ENCODE measurements around the gene KIAA1191.

Gene KIAA1191

GRCh38 chr5:176396330-176396729 is 34.8 kb upstream of the KIAA1191 start:
- ATAC-seq (replicated peaks) (no peak), DNase-seq (no peak)
- no peaks in the 10 kb centered on the region for H3K27me3 Mint-ChIP-seq
- no peaks in the 10 kb centered on the region for H3K9me3 Mint-ChIP-seq
- peaks cover 4 to 9% of the 10 kb centered on the region in 2 donors for H3K4me1 Mint-ChIP-seq
- H3K4me3 Mint-ChIP-seq = no peak overlapping the region
- no peak overlapping the region for H3K27ac Mint-ChIP-seq
- peaks cover 24 to 57% of the 10 kb centered on the region in 2 donors for H3K36me3 Mint-ChIP-seq

DNA sequence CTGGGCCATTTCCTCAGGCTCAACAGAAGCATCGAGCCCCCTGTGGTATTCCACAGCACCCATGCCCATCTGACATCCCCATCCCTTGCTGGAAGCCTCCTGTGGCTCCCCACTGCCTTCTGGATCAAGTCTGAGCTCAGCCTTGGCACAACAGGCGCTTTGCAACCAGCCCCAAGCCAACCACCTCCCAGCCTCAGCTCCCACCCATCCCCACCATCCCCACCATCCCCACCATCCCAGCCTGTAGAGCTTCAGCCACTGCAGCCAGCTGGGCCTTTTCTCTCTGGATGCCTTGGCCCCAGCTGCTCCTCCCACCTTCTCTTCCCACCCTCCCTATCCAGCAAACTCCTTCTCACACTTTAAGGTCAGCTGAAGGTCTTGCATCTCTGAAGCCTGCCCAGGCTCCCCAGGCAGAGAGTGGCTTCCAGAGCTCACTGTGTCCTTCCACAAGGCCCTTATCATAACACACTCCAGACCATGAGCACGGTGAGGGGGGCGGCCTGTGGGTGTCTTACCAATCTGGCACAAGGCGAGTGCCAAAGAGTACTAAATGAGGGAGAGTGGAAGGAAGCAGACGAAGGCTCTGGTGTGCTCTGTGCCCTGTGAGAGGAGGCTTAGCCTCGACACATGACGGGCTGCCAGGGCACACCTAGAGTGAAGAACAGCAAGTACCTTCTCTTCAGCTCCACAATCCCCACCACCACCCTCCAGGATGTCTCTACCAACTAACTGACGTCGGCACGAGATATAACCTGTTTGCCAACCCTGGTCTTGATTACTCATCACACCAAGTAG is 33.5 kb upstream of the KIAA1191 start:
- peaks cover 0 to 13% of the 10 kb centered on the region in 2 donors for H3K4me1 Mint-ChIP-seq
- H3K27me3 Mint-ChIP-seq = no peaks in the 10 kb centered on the region
- no peak for ATAC-seq (replicated peaks)
- H3K36me3 Mint-ChIP-seq = peaks cover 30 to 60% of the 10 kb centered on the region in 2 donors
- no peak for DNase-seq
- no peaks in the 10 kb centered on the region for H3K9me3 Mint-ChIP-seq
- H3K27ac Mint-ChIP-seq = peak overlapping the region; percentile 31
- H3K4me3 Mint-ChIP-seq = no peak overlapping the region

DNA sequence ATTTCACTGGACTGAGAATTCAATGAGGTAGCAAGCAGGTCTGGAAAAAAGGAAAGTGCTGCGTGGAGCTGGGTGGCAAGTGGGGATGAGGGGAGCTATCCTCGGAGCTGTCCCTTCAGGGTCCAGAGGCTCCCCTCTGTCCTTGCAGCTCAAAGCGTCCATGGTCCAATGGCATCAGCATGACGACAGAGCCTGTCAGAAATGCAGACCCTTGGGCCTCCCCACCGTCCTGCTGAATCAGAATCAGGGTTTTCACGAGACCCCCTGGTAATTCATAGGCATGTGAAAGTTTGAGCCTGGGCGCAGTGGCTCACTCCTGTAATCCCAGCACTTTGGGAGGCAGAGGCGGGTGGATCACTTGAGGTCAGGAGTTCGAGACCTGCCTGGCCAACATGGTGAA is 32.5 kb upstream of the KIAA1191 start:
- H3K9me3 Mint-ChIP-seq = no peaks in the 10 kb centered on the region
- H3K4me3 Mint-ChIP-seq = no peak overlapping the region
- H3K27me3 Mint-ChIP-seq = no peaks in the 10 kb centered on the region
- ATAC-seq (replicated peaks) = no peak
- DNase-seq = no peak
- peaks cover 2 to 18% of the 10 kb centered on the region in 2 donors for H3K4me1 Mint-ChIP-seq
- no peak overlapping the region for H3K27ac Mint-ChIP-seq
- H3K36me3 Mint-ChIP-seq = peaks cover 30 to 62% of the 10 kb centered on the region in 2 donors

GRCh38 chr5:176392526-176392925 is 31.0 kb upstream of the KIAA1191 start:
- Mint-ChIP-seq H3K27ac (peak overlapping the region; percentile 67), H3K27me3 (no peaks in the 10 kb centered on the region), H3K36me3 (peaks cover 35 to 62% of the 10 kb centered on the region in 2 donors), H3K9me3 (no peaks in the 10 kb centered on the region), H3K4me3 (no peak overlapping the region), H3K4me1 (peaks cover 4 to 25% of the 10 kb centered on the region in 2 donors)
- ATAC-seq (replicated peaks) = no peak
- DNase-seq = no peak

DNA sequence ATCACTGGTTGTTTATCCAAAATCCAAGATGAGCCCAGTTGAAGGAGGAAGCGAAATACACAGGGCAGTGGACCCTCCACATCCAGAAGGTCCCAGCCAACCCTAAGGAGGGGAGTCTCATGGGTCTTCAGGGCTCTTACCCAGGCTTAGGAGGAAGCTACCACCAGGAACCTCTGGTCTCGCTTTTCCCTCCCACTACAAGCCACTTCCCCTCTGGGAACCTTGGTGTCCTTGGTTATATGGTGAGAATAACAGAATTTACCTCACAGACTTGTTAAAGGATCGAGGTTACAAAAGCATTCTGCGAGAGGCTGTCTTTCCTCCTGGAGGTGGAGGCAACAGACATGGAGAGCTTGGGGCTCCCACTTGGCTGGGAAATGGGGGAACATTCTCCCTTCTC is 30.4 kb upstream of the KIAA1191 start:
- no peak overlapping the region for H3K4me3 Mint-ChIP-seq
- H3K36me3 Mint-ChIP-seq = peaks cover 36 to 66% of the 10 kb centered on the region in 2 donors
- H3K27ac Mint-ChIP-seq = peak overlapping the region; percentile 67
- no peaks in the 10 kb centered on the region for H3K9me3 Mint-ChIP-seq
- H3K27me3 Mint-ChIP-seq = no peaks in the 10 kb centered on the region
- ATAC-seq (replicated peaks) (no peak), DNase-seq (no peak)
- H3K4me1 Mint-ChIP-seq = peaks cover 8 to 30% of the 10 kb centered on the region in 2 donors

- DNase-seq (no peak), ATAC-seq (replicated peaks) (no peak)
- peaks cover 35 to 66% of the 10 kb centered on the region in 2 donors for H3K36me3 Mint-ChIP-seq
- peaks cover 13 to 35% of the 10 kb centered on the region in 2 donors for H3K4me1 Mint-ChIP-seq
- H3K27ac Mint-ChIP-seq = peak overlapping the region; percentile 71
- H3K4me3 Mint-ChIP-seq = no peak overlapping the region
- no peaks in the 10 kb centered on the region for H3K27me3 Mint-ChIP-seq
- H3K9me3 Mint-ChIP-seq = no peaks in the 10 kb centered on the region
Measured at GRCh38 chr5:176391479-176391878, 29.9 kb upstream of the KIAA1191 start.

DNA sequence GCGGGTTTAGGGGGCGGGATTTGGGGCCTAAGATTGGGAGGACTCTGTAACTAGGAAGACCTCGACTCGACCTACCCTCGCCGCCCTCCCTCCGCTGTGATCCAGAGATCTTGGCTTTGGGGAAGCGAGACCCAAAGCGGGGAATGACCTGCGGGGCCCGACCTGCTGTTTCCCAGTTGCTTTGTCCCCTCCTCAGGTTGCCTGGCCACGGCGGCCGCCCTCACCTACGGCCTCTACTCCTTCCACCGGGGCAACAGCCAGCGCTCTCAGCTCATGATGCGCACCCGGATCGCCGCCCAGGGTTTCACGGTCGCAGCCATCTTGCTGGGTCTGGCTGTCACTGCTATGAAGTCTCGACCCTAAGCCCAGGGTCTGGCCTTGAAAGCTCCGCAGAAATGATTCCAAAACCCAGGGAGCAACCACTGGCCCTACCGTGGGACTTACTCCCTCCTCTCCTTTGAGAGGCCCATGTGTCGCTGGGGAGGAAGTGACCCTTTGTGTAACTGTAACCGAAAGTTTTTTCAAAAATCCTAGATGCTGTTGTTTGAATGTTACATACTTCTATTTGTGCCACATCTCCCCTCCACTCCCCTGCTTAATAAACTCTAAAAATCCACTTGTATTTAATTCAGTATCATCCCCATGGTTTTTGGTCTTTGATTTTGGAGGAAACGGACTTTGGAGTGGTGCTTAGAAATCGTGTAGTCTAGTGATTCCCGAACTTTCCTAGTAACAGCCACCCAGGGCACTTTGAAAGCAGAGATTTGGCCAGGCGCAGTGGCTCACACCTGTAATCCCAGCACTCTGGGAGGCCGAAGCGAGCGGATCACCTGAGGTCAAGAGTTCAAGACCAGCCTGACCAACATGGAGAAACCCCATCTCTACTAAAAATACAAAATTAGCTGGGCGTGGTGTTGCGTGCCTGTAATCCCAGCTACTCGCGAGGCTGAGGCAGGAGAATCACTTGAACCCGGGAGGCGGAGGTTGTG is 27.9 kb upstream of the KIAA1191 start:
- ATAC-seq (replicated peaks) (peak; percentile 53), DNase-seq (no peak)
- no peaks in the 10 kb centered on the region for H3K27me3 Mint-ChIP-seq
- H3K4me1 Mint-ChIP-seq = peaks cover 22 to 53% of the 10 kb centered on the region in 2 donors
- H3K36me3 Mint-ChIP-seq = peaks cover 40 to 65% of the 10 kb centered on the region in 2 donors
- peak overlapping the region; percentile 98 to 100 for H3K4me3 Mint-ChIP-seq
- no peaks in the 10 kb centered on the region for H3K9me3 Mint-ChIP-seq
- peak overlapping the region; percentile 99 for H3K27ac Mint-ChIP-seq

DNA sequence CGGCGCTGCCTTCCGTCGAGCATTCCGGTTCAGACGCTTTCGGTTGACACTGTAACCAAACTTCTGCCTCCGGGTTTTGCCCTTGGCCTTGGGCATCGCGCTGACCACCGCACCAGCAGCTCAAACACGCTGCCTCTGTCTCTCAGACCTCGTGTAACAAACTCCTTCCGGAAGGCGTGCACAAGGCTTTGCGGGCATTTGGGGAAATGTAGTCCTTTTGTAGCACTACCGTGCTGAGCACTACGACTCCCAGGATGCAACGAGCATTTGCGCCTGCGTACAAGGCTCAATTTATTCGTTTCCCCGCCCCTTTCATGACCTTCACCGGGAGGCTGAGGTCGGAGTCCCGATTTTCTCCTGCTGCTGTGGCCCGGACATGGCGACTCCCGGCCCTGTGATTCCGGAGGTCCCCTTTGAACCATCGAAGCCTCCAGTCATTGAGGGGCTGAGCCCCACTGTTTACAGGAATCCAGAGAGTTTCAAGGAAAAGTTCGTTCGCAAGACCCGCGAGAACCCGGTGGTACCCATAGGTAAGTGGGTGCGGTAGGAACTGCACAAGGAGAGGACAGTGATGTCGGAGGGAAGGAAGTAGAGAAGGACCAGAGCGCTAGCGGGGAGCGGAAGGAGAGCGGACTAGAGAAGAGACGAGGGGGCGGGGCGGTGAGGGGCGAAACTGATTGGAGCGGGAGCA is 27.0 kb upstream of the KIAA1191 start, which contains the start of the genes HIGD2A and NOP16:
TSS of gene HIGD2A (plus strand) at position 308 of the 691 bp plus-strand sequence. CDS start at position 377, 69 bp downstream.
TSS of gene NOP16 (minus strand) at position 155 of the 691 bp plus-strand sequence. CDS start at position 96, 59 bp downstream.
- peak; percentile 96 for DNase-seq
- H3K27me3 Mint-ChIP-seq = no peaks in the 10 kb centered on the region
- H3K9me3 Mint-ChIP-seq = no peaks in the 10 kb centered on the region
- H3K4me3 Mint-ChIP-seq = peak within 1 kb of the TSS; percentile 98 to 100
- peaks cover 22 to 53% of the 10 kb centered on the region in 2 donors for H3K4me1 Mint-ChIP-seq
- peaks cover 43 to 72% of the 10 kb centered on the region in 2 donors for H3K36me3 Mint-ChIP-seq
- peak; percentile 90 to 91 for ATAC-seq (replicated peaks)
- H3K27ac Mint-ChIP-seq = peak within 1 kb of the TSS; percentile 99

DNA sequence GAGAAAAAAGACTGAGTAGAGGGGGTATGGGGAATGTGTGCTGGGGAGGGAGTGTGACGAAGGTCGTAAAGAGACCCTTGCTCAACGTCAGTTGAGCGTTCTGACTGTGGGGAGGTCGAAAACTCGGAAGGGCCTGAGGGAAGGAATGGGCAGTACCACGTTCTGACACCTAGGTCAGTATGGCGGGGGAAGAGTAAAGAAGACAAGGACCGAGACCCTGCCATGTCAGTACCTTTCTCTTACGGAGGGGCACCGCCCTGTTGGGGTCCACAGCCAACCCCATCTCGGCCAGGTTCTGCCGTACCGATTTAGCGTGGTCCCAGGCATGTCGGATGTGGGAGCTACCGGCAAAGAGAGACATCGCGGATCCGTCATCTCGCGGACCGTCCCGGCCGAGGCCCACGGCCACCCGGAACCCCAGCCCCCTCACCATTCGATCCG is 26.5 kb upstream of the KIAA1191 start:
- peak overlapping the region; percentile 99 for H3K27ac Mint-ChIP-seq
- peaks cover 22 to 53% of the 10 kb centered on the region in 2 donors for H3K4me1 Mint-ChIP-seq
- no peaks in the 10 kb centered on the region for H3K27me3 Mint-ChIP-seq
- peak overlapping the region; percentile 98 to 100 for H3K4me3 Mint-ChIP-seq
- H3K9me3 Mint-ChIP-seq = no peaks in the 10 kb centered on the region
- ATAC-seq (replicated peaks) (no peak), DNase-seq (no peak)
- H3K36me3 Mint-ChIP-seq = peaks cover 44 to 75% of the 10 kb centered on the region in 2 donors

DNA sequence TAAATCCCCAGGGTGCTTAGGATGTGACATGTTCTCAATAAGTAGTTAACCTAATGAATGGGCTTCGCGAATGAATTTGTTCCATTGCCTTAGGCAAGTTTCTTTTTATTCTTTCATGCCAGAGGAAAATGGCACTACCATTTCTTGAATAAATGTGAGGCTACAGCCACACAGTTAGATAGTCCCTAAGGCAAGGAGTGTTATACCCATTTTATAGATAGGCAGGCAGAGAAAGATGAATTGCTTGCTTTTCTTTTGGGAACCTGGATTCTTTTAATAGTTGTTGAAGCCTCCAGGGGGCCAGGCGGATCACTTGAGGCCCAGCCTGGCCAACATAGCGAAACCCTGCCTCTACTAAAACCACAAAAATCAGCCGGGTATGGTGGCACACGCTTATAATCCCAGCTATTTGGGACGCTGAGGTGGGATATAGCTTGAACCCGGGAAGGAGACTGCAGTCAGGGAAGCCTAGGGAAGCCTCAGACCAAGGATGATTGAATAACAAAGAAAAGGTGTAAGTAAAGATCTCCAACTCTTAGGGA is 25.9 kb upstream of the KIAA1191 start:
- no peaks in the 10 kb centered on the region for H3K27me3 Mint-ChIP-seq
- peak overlapping the region; percentile 99 for H3K27ac Mint-ChIP-seq
- H3K4me3 Mint-ChIP-seq = peak overlapping the region; percentile 98 to 100
- H3K36me3 Mint-ChIP-seq = peaks cover 43 to 75% of the 10 kb centered on the region in 2 donors
- H3K4me1 Mint-ChIP-seq = peaks cover 22 to 53% of the 10 kb centered on the region in 2 donors
- ATAC-seq (replicated peaks) = no peak
- DNase-seq = no peak
- no peaks in the 10 kb centered on the region for H3K9me3 Mint-ChIP-seq

- peak overlapping the region; percentile 69 for H3K27ac Mint-ChIP-seq
- no peaks in the 10 kb centered on the region for H3K9me3 Mint-ChIP-seq
- H3K4me3 Mint-ChIP-seq = peak overlapping the region; percentile 98 to 100
- peaks cover 22 to 44% of the 10 kb centered on the region in 2 donors for H3K4me1 Mint-ChIP-seq
- no peaks in the 10 kb centered on the region for H3K27me3 Mint-ChIP-seq
- DNase-seq (no peak), ATAC-seq (replicated peaks) (no peak)
- peaks cover 45 to 72% of the 10 kb centered on the region in 2 donors for H3K36me3 Mint-ChIP-seq
Measured at GRCh38 chr5:176386491-176386890, 24.9 kb upstream of the KIAA1191 start.

- Mint-ChIP-seq H3K27me3 (no peaks in the 10 kb centered on the region), H3K27ac (no peak overlapping the region), H3K4me3 (no peak overlapping the region), H3K36me3 (peaks cover 37 to 67% of the 10 kb centered on the region in 2 donors), H3K9me3 (no peaks in the 10 kb centered on the region), H3K4me1 (peaks cover 22 to 45% of the 10 kb centered on the region in 2 donors)
- no peak for DNase-seq
- no peak for ATAC-seq (replicated peaks)
Measured at GRCh38 chr5:176384991-176385390, 23.4 kb upstream of the KIAA1191 start.

DNA sequence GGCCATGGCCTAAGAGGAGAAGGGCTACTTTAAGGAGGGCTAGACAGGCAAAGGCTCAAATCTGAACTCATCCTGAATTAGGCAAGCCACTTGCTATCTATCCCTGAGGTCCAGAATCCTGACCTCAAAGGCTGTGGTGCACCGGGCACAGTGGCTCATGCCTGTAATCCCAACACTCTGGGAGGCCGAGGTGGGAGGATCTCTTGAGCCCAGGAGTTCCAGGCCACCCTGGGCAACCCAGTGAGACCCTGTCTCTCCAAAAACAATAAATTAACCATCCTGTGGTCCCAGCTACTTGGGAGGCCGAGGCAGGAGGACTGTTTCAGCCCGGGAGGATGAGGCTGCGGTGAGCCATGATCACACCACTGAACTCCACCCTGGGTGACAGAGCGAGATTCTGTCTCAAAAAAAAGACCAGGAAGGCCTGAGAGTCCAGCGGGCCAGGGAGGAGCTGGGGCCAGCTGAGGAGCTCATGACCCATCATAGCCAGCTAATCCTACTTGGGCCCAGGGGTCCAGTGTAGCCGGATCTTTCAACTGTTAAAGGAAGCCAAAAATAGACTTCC is 22.9 kb upstream of the KIAA1191 start:
- Mint-ChIP-seq H3K9me3 (no peaks in the 10 kb centered on the region), H3K27ac (peak overlapping the region; percentile 31), H3K4me1 (peaks cover 24 to 47% of the 10 kb centered on the region in 2 donors), H3K36me3 (peaks cover 41 to 70% of the 10 kb centered on the region in 2 donors), H3K27me3 (no peaks in the 10 kb centered on the region), H3K4me3 (no peak overlapping the region)
- no peak for DNase-seq
- no peak for ATAC-seq (replicated peaks)

Data from stimulated activated naive B cell treated with anti-CD40 and anti-IgM and Interleukin-4, amounts not matched to agents 10 μg/mL and 1 μg/mL and 100 μg/mL, for 72 hours (primary cell).